GM12878 (cell line): Measurements from ENCODE around the gene COPS7A. TPM values are rescaled to one million over a fixed set of nuclear protein-coding genes. Genes with fewer than 3 reads are reported as not detected.
A peak's percentile ranks its signal among the peaks of the same experiment; 100 is the strongest.

ENCODE experiments used
- ATAC-seq: fragments of 200-7000 bp; cut with Tn5 transposase; 3 replicates; pipeline ENCODE4 v1.9.1; 2020; ENCODE audit warnings: mild to moderate bottlenecking, moderate library complexity
- BruUV-seq: library from RNA; stranded (reverse); fragments of 400-500 nt; replicated peaks from 2 replicates; lab custom pipeline; 2021; lab: Mats Ljungman, UMichigan
- CTCF ChIA-PET: fragments of 300-600 bp; sonication (Branson Sonifier 250); formaldehyde crosslinking; extraction: SDS; loops from one replicate; lab custom pipeline; 2021; ENCODE audit warnings: inconsistent platforms; lab: Yijun Ruan, JAX
- POLR2A ChIA-PET: fragments of 350-600 bp; formaldehyde crosslinking; extraction: SDS; loops from one replicate; lab custom pipeline; 2021; ENCODE audit warnings: inconsistent platforms; lab: Charles Lee
- RAD21 ChIA-PET: fragments of 300-600 bp; sonication (Branson Sonifier 250); formaldehyde crosslinking; loops from one replicate; lab custom pipeline; 2023; ENCODE audit warnings: antibody characterized with exemption; ENCODE audit not compliant: unreplicated experiment; lab: Charles Lee
- SMC1A ChIA-PET: fragments of 300-600 bp; sonication (Branson Sonifier 250); formaldehyde crosslinking; loops from one replicate; lab custom pipeline; 2023; ENCODE audit not compliant: unreplicated experiment, uncharacterized antibody; lab: Charles Lee
- DNase-seq: peaks from one replicate; pipeline ENCODE4 v3.0.0-alpha.2; 2011; ENCODE audit warnings: low read depth, low spot score
- FAIRE-seq: peaks from 3 replicates; lab custom pipeline; 2011; peaks lifted over from hg19 to GRCh38; lab: Jason Lieb, UNC
- H2AFZ ChIP-seq: 2 replicates; pipeline ENCODE4 v1.6.0; 2011; ENCODE audit warnings: low read depth, low read length, control low read depth; ENCODE audit not compliant: control insufficient read depth
- H3K27ac ChIP-seq: 2 replicates; pipeline ENCODE4 v1.5.1; 2011; ENCODE audit warnings: control low read depth; ENCODE audit not compliant: control insufficient read depth, insufficient read depth
- H3K27me3 ChIP-seq, 2 experiments: replicated peaks in 1 of 2; 2 replicates each; pipeline versions ENCODE4 v1.6.0 to v1.6.1; 2011; ENCODE audit warnings: low read length in 1 of 2; ENCODE audit not compliant: control insufficient read depth in 2 of 2, insufficient read depth in 2 of 2
- H3K36me3 ChIP-seq, 2 experiments: 2 replicates each; pipeline ENCODE4 v1.5.1; 2011; ENCODE audit warnings: low read length in 1 of 2; ENCODE audit not compliant: control insufficient read depth in 2 of 2, insufficient read depth in 2 of 2
- H3K4me1 ChIP-seq: 2 replicates; pipeline ENCODE4 v1.6.1; 2011; ENCODE audit warnings: mild to moderate bottlenecking, low read length, moderate library complexity, mixed read lengths; ENCODE audit not compliant: control insufficient read depth, insufficient read depth
- H3K4me2 ChIP-seq: 2 replicates; pipeline ENCODE4 v1.6.0; 2011; ENCODE audit warnings: control low read depth; ENCODE audit not compliant: control insufficient read depth, insufficient read depth
- H3K4me3 ChIP-seq: fragments of 200-600 bp; sonication (generic); 2 replicates; pipeline ENCODE4 v1.5.1; 2016
- H3K79me2 ChIP-seq: 2 replicates; pipeline ENCODE4 v1.6.0; 2011; ENCODE audit warnings: low read length; ENCODE audit not compliant: control insufficient read depth, insufficient read depth
- H3K9ac ChIP-seq: 2 replicates; pipeline ENCODE4 v1.8.0; 2011; ENCODE audit warnings: low read length, control low read depth, mixed read lengths; ENCODE audit not compliant: control insufficient read depth, insufficient read depth
- H3K9me3 ChIP-seq: replicated peaks from 3 replicates; pipeline ENCODE4 v1.5.1; 2011; ENCODE audit warnings: mild to moderate bottlenecking, low read length; ENCODE audit not compliant: control insufficient read depth, insufficient read depth
- H4K20me1 ChIP-seq: 2 replicates; pipeline ENCODE4 v1.6.0; 2011; ENCODE audit not compliant: control insufficient read depth, insufficient read depth
- BACH1 ChIP-seq: fragments of 450-650 bp; IDR thresholded peaks from 2 replicates; pipeline ENCODE4 v1.6.1; 2017; ENCODE audit warnings: mild to moderate bottlenecking, borderline replicate concordance
- CBX5 ChIP-seq: sonication (generic); IDR thresholded peaks from 2 replicates; pipeline ENCODE4 v1.6.1; 2016; ENCODE audit warnings: low read depth, moderate library complexity, mild to moderate bottlenecking, inconsistent platforms
- CEBPZ ChIP-seq: fragments of 150-350 bp; IDR thresholded peaks from 2 replicates; pipeline ENCODE4 v1.6.1; 2016; ENCODE audit warnings: low read depth, low read length
- CHD1 ChIP-seq: IDR thresholded peaks from 2 replicates; pipeline ENCODE4 v1.6.1; 2012; ENCODE audit warnings: low read depth, low read length, improper control_type of control experiment
- CREB1 ChIP-seq: IDR thresholded peaks from 2 replicates; pipeline ENCODE4 v1.6.1; 2012; ENCODE audit warnings: low read depth, mild to moderate bottlenecking, inconsistent platforms
- E2F8 ChIP-seq: fragments of 450-650 bp; IDR thresholded peaks from 2 replicates; pipeline ENCODE4 v1.6.1; 2018; ENCODE audit warnings: mild to moderate bottlenecking, low read depth, moderate library complexity; ENCODE audit not compliant: partially characterized antibody
- GATAD2B ChIP-seq: fragments of 450-650 bp; conservative IDR thresholded peaks from 2 replicates; pipeline ENCODE4 v1.6.1; 2017; ENCODE audit warnings: low read depth, mild to moderate bottlenecking, moderate library complexity
- MEF2B ChIP-seq: fragments of 450-650 bp; IDR thresholded peaks from 2 replicates; pipeline ENCODE4 v1.6.1; 2018; ENCODE audit warnings: mild to moderate bottlenecking, moderate library complexity; ENCODE audit not compliant: partially characterized antibody, poor library complexity, severe bottlenecking
- POLR2A ChIP-seq: IDR thresholded peaks from 2 replicates; pipeline ENCODE4 v1.6.1; 2011; ENCODE audit warnings: low read depth, mild to moderate bottlenecking, low read length
- ZNF384 ChIP-seq: IDR thresholded peaks from 2 replicates; pipeline ENCODE4 v1.6.1; 2012; ENCODE audit warnings: low read depth, mild to moderate bottlenecking, low read length, improper control_type of control experiment, borderline replicate concordance
- ZNF592 ChIP-seq: fragments of 450-650 bp; IDR thresholded peaks from 2 replicates; pipeline ENCODE4 v1.6.1; 2017; ENCODE audit warnings: mild to moderate bottlenecking, moderate library complexity
- WGBS: methylation state at CpG from one replicate; pipeline ENCODE4 v1.1.6; 2016; ENCODE audit warnings: low lambda C conversion rate; ENCODE audit not compliant: insufficient replicate concordance, insufficient coverage; ENCODE audit errors: missing lambda C conversion rate; 5-methylcytosine and 5-hydroxymethylcytosine counted together
- in situ Hi-C: fragments of 300-500 bp; cut with MboI; formaldehyde crosslinking; loops from 9 replicates; pipeline ENCODE4 v1.14.3; 2018; ENCODE audit warnings: mixed read lengths
- intact Hi-C: fragments of 100-400 bp; cut with micrococcal nuclease; formaldehyde crosslinking; loops from one replicate; pipeline ENCODE4 v1.14.2; 2022; ENCODE audit not compliant: unreplicated experiment
- polyA plus RNA-seq, 11 experiments: library from polyadenylated mRNA; depleted of rRNA in 4 of 11; unstranded in 6 of 11; stranded (reverse) in 5 of 11; fragments of >200 nt; fragmentation: Nextera tagmentation in 4 of 11; fragmentation: Illumina TruSeq in 1 of 11; extraction: Ambion mirVana in 4 of 11; extraction: Trizol in 1 of 11; gene quantifications; 1 replicate in 1 of 11; 2 replicates in 10 of 11; pipeline versions ENCODE4 v1.2.1 to v1.2.3, GENCODE V29; 2011 to 2016; ENCODE audit warnings: inconsistent platforms in 2 of 11, missing spikeins in 2 of 11, low read depth in 1 of 11
- total RNA-seq, 4 experiments: library from RNA; depleted of rRNA in 3 of 4; stranded (reverse); fragments of >200 nt in 3 of 4; fragmentation: Illumina TruSeq in 1 of 4; extraction: Trizol in 1 of 4; gene quantifications; 2 replicates each; pipeline versions ENCODE4 v1.2.1 to v1.2.3, GENCODE V29; 2013 to 2021

COPS7A gene
- total and polyA plus RNA-seq, 10 of the 15 experiments (the other 5 are each of a cell fraction or from before 2014, with no cell fraction given), result 25.7 to 74.0 (median 51.9) TPM

- BruUV-seq, result TSS peak; percentile 92
- H3K4me3 ChIP-seq, result peak within 1 kb of the TSS; percentile 80
- in situ Hi-C loops, result loop anchor here (5.0 kb wide), 1 partner anchor 74 kb away; the partner anchor contains the start of gene P3H3
- peaks cover 11% of the 10 kb centered on the region for H3K4me1 ChIP-seq
- WGBS, result 1% methylated on average over 62 of the region's 62 CpGs
- no peaks in the 10 kb centered on the region for H4K20me1 ChIP-seq
- SMC1A ChIA-PET, result interaction anchor here (0.6 to 4.8 kb wide), 33 partner anchors 10 to 185 kb away, joined by 3 to 84 read pairs (median 4); partner anchors contain the start of genes CD4, CDCA3, COPS7A and GNB3
- peak; percentile 94 for DNase-seq
- peak within 1 kb of the TSS; percentile 99 for H3K27ac ChIP-seq
- RAD21 ChIA-PET, result interaction anchor here (0.7 to 4.4 kb wide), 35 partner anchors 8 to 260 kb away, joined by 3 to 68 read pairs (median 6); partner anchors contain the start of genes CDCA3, COPS7A, GPR162 and LPAR5
- CTCF ChIA-PET, result interaction anchor here (0.6 to 10.9 kb wide), 50 partner anchors 8 to 385 kb away, joined by 3 to 221 read pairs (median 4); partner anchors contain the start of genes CD4, CDCA3, COPS7A and GPR162
- POLR2A ChIA-PET, result interaction anchor here (0.6 to 4.5 kb wide), 34 partner anchors 9 to 217 kb away, joined by 3 to 60 read pairs (median 4); partner anchors contain the start of genes C12orf57, CDCA3, COPS7A and LAG3
- FAIRE-seq, result peak; percentile 99
- H3K9ac ChIP-seq, result peak within 1 kb of the TSS; percentile 97
- ATAC-seq, result peak; percentile 95
- H3K9me3 ChIP-seq, result no peaks in the 10 kb centered on the region
- no peaks in the 10 kb centered on the region for H3K27me3 ChIP-seq
- H3K4me2 ChIP-seq, result peak within 1 kb of the TSS; percentile 100
- H2AFZ ChIP-seq, result peak within 1 kb of the TSS; percentile 95
- peaks cover 18% of the 10 kb centered on the region for H3K79me2 ChIP-seq
- intact Hi-C loops, result loop anchor here (1.0 kb wide), 4 partner anchors 11 to 72 kb away; partner anchors contain the start of gene ZNF384
- peaks cover 5 to 14% of the 10 kb centered on the region in 2 experiments; a peak in 3 of 4 replicates for H3K36me3 ChIP-seq
- TF ChIP-seq CEBPZ (no peak), ZNF592 (peak; percentile 87), CHD1 (no peak), MEF2B (peak; percentile 71), GATAD2B (peak; percentile 61), CREB1 (peak; percentile 86), BACH1 (peak; percentile 69), ZNF384 (no peak), E2F8 (peak; percentile 61), POLR2A (peak; percentile 93), CBX5 (no peak)
These were observed 29.3 kb downstream of the COPS7A start, which contains the start of gene MLF2 for GRCh38 chr12:6752921-6753771. MLF2 (minus strand) TSS chr12:6753141; CDS start chr12:6752334, 807 bp downstream.
